Measurements from ENCODE around the gene SPON1.

DNA sequence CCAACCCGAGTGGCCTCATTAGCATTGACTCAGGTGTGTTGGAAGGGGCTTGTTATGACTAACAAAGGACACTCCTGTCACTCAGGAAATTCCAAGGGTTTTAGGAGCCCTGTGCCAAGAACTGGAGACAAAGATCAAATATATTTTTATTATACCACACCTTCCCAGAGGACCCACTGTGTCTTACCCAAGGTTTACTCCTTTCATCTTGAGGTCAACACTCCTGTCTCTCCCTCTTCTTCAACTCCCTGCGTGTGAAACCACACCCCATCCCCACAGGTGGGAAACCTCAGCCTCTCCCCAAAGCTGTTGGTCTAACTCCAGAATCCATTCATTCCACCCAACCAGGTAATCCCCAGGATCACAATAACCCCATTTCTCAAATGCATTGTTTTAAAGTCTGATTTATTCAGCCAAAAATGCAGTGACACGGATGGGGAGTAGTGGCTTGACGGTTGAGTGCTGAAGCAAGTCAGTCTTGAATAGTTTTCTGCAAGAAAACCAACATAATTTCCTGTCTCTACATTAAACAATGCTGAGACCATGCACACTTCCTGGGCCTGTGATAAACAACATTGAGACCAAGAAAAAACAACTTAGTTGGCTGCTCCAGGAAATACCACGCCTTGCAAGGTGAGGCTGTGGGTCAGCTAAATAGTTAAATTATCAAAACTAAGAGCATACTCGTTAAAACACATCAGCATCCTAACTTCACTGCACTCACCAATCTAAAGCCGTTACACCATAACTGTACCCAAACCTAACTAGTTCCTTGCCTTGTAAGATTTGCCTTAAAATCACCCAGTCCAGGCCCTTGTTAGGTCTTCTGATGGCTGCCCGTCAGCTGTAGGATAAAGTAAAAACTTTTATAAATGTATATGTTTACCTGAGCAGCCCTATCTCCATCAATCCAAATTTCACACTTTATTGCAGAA lies 38.5 kb upstream of the SPON1 start:
- no peak for TF ChIP-seq RXRA (IDR thresholded peaks at IDR 0.05; ENCODE audit: insufficient read depth, low read depth, low read length)
- TF ChIP-seq, protein P1, sequence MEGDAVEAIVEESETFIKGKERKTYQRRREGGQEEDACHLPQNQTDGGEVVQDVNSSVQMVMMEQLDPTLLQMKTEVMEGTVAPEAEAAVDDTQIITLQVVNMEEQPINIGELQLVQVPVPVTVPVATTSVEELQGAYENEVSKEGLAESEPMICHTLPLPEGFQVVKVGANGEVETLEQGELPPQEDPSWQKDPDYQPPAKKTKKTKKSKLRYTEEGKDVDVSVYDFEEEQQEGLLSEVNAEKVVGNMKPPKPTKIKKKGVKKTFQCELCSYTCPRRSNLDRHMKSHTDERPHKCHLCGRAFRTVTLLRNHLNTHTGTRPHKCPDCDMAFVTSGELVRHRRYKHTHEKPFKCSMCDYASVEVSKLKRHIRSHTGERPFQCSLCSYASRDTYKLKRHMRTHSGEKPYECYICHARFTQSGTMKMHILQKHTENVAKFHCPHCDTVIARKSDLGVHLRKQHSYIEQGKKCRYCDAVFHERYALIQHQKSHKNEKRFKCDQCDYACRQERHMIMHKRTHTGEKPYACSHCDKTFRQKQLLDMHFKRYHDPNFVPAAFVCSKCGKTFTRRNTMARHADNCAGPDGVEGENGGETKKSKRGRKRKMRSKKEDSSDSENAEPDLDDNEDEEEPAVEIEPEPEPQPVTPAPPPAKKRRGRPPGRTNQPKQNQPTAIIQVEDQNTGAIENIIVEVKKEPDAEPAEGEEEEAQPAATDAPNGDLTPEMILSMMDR (IDR thresholded peaks at IDR 0.05; ENCODE audit: control extremely low read depth in 1 of 3, insufficient read depth in 1 of 3, low read depth in 1 of 3, low read length in 3 of 3) = no peak
- TF ChIP-seq POLR2A (IDR thresholded peaks at IDR 0.05; ENCODE audit: control extremely low read depth in 1 of 2, low read depth in 2 of 2, low read length in 2 of 2) = no peak
- TF ChIP-seq SIX5 (IDR thresholded peaks at IDR 0.05; ENCODE audit: low read depth, low read length) = no peak
- no peak for TF ChIP-seq JUND (IDR thresholded peaks at IDR 0.05; ENCODE audit: low read length)
